Endothelial cell of umbilical vein (primary cell): ENCODE data around the gene WDFY3.

Experiments
- MYC ChIP-seq: IDR thresholded peaks from one replicate; pipeline ENCODE4 v1.6.1; 2011; ENCODE audit warnings: mild to moderate bottlenecking, low read depth, low read length
- POLR2A ChIP-seq: IDR thresholded peaks from 2 replicates; pipeline ENCODE4 v1.6.1; 2012; ENCODE audit warnings: low read depth, mild to moderate bottlenecking, control low read depth, low read length
- TF ChIP-seq, protein P1 (sequence below), 2 donors: IDR thresholded peaks; 1 replicate in 1 of 2; 2 replicates in 1 of 2; pipeline ENCODE4 v1.5.1; 2011; ENCODE audit warnings: low read length in 2 of 2, mild to moderate bottlenecking in 2 of 2, moderate library complexity in 2 of 2, control low read depth in 1 of 2, inconsistent platforms in 1 of 2, low read depth in 1 of 2; ENCODE audit not compliant: insufficient read depth in 1 of 2; ENCODE audit errors: extremely low read depth in 1 of 2

- TF ChIP-seq, protein P1, sequence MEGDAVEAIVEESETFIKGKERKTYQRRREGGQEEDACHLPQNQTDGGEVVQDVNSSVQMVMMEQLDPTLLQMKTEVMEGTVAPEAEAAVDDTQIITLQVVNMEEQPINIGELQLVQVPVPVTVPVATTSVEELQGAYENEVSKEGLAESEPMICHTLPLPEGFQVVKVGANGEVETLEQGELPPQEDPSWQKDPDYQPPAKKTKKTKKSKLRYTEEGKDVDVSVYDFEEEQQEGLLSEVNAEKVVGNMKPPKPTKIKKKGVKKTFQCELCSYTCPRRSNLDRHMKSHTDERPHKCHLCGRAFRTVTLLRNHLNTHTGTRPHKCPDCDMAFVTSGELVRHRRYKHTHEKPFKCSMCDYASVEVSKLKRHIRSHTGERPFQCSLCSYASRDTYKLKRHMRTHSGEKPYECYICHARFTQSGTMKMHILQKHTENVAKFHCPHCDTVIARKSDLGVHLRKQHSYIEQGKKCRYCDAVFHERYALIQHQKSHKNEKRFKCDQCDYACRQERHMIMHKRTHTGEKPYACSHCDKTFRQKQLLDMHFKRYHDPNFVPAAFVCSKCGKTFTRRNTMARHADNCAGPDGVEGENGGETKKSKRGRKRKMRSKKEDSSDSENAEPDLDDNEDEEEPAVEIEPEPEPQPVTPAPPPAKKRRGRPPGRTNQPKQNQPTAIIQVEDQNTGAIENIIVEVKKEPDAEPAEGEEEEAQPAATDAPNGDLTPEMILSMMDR (IDR thresholded peaks at IDR 0.05; ENCODE audit: extremely low read depth in 1 of 2, insufficient read depth in 1 of 2, low read depth in 1 of 2, low read length in 2 of 2), result no peak
- TF ChIP-seq MYC (no peak), POLR2A (no peak)
These were observed 100.9 kb downstream of the WDFY3 start for GRCh38 chr4:84865600-84865999.
